ENCODE data around the gene IFFO2. TPM values are rescaled to one million over a fixed set of nuclear protein-coding genes. Genes with fewer than 3 reads are reported as not detected.

IFFO2 gene
- total and polyA plus RNA-seq, 2 of the 13 experiments (the other 11 are each of a cell fraction or from before 2014, with no cell fraction given) = 7.3 to 16.7 TPM

DNA sequence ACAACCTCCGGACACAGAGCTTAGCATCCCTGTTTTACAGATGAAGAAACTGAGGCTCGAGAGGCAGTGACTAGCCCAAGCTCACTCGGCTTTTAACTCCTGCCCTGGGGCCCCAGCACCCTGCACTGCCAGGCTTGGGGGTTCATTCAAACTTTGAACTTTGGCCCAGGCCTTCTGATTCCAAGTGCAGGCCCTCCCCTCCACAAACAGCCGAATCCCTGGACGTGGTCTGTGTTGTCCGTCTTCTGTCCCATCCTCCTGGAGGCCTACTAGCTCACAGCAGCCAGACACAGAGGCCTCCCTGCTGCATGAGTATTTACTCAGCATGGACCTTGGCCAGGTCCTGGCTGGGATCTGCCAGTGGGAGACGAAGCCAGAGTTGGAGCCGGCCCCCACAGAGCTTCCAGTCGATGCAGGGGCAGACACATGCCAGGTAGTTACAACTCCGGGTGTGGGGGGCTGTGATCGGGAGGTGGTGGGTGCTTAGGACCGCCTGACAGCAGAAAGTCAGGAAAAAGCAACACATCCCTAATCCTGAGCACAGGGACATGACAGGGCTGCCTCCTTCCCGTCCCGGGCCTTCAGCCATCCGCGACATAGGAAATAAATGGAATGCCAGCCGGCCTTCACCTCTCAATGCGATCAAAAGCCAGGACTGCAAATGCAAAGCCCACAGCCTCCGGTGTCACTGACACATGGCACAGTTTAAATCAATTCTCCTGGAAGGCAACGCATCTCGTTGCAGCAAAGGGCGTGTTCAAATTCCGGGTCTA is 7.4 kb downstream of the IFFO2 start (continued):
- TF ChIP-seq, protein P1, sequence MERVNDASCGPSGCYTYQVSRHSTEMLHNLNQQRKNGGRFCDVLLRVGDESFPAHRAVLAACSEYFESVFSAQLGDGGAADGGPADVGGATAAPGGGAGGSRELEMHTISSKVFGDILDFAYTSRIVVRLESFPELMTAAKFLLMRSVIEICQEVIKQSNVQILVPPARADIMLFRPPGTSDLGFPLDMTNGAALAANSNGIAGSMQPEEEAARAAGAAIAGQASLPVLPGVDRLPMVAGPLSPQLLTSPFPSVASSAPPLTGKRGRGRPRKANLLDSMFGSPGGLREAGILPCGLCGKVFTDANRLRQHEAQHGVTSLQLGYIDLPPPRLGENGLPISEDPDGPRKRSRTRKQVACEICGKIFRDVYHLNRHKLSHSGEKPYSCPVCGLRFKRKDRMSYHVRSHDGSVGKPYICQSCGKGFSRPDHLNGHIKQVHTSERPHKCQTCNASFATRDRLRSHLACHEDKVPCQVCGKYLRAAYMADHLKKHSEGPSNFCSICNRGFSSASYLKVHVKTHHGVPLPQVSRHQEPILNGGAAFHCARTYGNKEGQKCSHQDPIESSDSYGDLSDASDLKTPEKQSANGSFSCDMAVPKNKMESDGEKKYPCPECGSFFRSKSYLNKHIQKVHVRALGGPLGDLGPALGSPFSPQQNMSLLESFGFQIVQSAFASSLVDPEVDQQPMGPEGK (CRISPR knock-in tag; IDR thresholded peaks at IDR 0.05) = peak; percentile 89
- peak; percentile 74 for TF ChIP-seq NRL (CRISPR knock-in tag; IDR thresholded peaks at IDR 0.05; ENCODE audit: borderline replicate concordance)
- TF ChIP-seq ZNF430 (CRISPR knock-in tag; IDR thresholded peaks at IDR 0.05) = peak; percentile 94; the same call in 1 of the 2 replicates
- no peak for TF ChIP-seq MBD4 (IDR thresholded peaks at IDR 0.05; ENCODE audit: borderline replicate concordance, low read length)
- TF ChIP-seq, protein P2, sequence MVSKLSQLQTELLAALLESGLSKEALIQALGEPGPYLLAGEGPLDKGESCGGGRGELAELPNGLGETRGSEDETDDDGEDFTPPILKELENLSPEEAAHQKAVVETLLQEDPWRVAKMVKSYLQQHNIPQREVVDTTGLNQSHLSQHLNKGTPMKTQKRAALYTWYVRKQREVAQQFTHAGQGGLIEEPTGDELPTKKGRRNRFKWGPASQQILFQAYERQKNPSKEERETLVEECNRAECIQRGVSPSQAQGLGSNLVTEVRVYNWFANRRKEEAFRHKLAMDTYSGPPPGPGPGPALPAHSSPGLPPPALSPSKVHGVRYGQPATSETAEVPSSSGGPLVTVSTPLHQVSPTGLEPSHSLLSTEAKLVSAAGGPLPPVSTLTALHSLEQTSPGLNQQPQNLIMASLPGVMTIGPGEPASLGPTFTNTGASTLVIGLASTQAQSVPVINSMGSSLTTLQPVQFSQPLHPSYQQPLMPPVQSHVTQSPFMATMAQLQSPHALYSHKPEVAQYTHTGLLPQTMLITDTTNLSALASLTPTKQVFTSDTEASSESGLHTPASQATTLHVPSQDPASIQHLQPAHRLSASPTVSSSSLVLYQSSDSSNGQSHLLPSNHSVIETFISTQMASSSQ (IDR thresholded peaks at IDR 0.05; ENCODE audit: low read depth) = peak; percentile 54
- TF ChIP-seq, protein P2 (CRISPR knock-in tag; IDR thresholded peaks at IDR 0.05; ENCODE audit: borderline replicate concordance) = peak; percentile 76; the same call in 1 of the 2 replicates
- peak; percentile 85; the same call in 1 of the 2 replicates for TF ChIP-seq MEIS2 (CRISPR knock-in tag; IDR thresholded peaks at IDR 0.05)
- TF ChIP-seq ZZZ3 (CRISPR knock-in tag; IDR thresholded peaks at IDR 0.05; ENCODE audit: borderline replicate concordance) = peak; percentile 78; the same call in 1 of the 2 replicates
- peak; percentile 80 for TF ChIP-seq ZNF543 (CRISPR knock-in tag; IDR thresholded peaks at IDR 0.05)
- no peak for TF ChIP-seq ZNF569 (CRISPR knock-in tag; IDR thresholded peaks at IDR 0.05; ENCODE audit: borderline replicate concordance)
- TF ChIP-seq, protein P3, sequence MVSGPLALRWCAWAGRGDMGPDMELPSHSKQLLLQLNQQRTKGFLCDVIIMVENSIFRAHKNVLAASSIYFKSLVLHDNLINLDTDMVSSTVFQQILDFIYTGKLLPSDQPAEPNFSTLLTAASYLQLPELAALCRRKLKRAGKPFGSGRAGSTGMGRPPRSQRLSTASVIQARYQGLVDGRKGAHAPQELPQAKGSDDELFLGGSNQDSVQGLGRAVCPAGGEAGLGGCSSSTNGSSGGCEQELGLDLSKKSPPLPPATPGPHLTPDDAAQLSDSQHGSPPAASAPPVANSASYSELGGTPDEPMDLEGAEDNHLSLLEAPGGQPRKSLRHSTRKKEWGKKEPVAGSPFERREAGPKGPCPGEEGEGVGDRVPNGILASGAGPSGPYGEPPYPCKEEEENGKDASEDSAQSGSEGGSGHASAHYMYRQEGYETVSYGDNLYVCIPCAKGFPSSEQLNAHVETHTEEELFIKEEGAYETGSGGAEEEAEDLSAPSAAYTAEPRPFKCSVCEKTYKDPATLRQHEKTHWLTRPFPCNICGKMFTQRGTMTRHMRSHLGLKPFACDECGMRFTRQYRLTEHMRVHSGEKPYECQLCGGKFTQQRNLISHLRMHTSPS (CRISPR knock-in tag; IDR thresholded peaks at IDR 0.05; ENCODE audit: low read depth) = 0 out of 2 replicates have a peak, but pooled peaks have one; percentile 38
- peak; percentile 39; the same call in 1 of the 2 replicates for TF ChIP-seq ZNF768 (CRISPR knock-in tag; IDR thresholded peaks at IDR 0.05)
- TF ChIP-seq CREM (IDR thresholded peaks at IDR 0.05) = peak; percentile 63
- no peak for TF ChIP-seq CREM (CRISPR knock-in tag; IDR thresholded peaks at IDR 0.05)
- TF ChIP-seq, protein P4, sequence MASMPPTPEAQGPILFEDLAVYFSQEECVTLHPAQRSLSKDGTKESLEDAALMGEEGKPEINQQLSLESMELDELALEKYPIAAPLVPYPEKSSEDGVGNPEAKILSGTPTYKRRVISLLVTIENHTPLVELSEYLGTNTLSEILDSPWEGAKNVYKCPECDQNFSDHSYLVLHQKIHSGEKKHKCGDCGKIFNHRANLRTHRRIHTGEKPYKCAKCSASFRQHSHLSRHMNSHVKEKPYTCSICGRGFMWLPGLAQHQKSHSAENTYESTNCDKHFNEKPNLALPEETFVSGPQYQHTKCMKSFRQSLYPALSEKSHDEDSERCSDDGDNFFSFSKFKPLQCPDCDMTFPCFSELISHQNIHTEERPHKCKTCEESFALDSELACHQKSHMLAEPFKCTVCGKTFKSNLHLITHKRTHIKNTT (CRISPR knock-in tag; IDR thresholded peaks at IDR 0.05) = no peak
- no peak for TF ChIP-seq ZNF549 (CRISPR knock-in tag; IDR thresholded peaks at IDR 0.05)
- TF ChIP-seq ZEB1 (IDR thresholded peaks at IDR 0.05; ENCODE audit: insufficient replicate concordance, low read depth) = no peak
- no peak for TF ChIP-seq MLLT10 (CRISPR knock-in tag; IDR thresholded peaks at IDR 0.05)
- no peak for TF ChIP-seq SIN3B (IDR thresholded peaks at IDR 0.05; ENCODE audit: low read length)
- peak; percentile 66; the same call in 1 of the 2 replicates for TF ChIP-seq FOXO1 (CRISPR knock-in tag; IDR thresholded peaks at IDR 0.05)
